AG04450 (cell line): ENCODE measurements around the gene XRN1. TPM values are rescaled to one million over a fixed set of nuclear protein-coding genes. Genes with fewer than 3 reads are reported as not detected.
"Not testable (repeated sequence)": the region's sequence is repeated elsewhere in the genome, so short reads cannot be mapped to it uniquely, and the experiment has no call there.

Experiments used
- CTCF ChIA-PET: fragments of 300-600, 350-600 bp; formaldehyde crosslinking; extraction: SDS; loops from one replicate; lab custom pipeline; 2022; ENCODE audit warnings: antibody characterized with exemption, inconsistent platforms; lab: Charles Lee
- POLR2A ChIA-PET: fragments of 350-600 bp; formaldehyde crosslinking; extraction: SDS; loops from one replicate; lab custom pipeline; 2021; ENCODE audit warnings: antibody characterized with exemption, inconsistent platforms; lab: Yijun Ruan, JAX
- DNase-seq: peaks from one replicate; pipeline ENCODE4 v3.0.0-alpha.2; 2011; ENCODE audit warnings: low read depth, low spot score
- H3K27ac ChIP-seq: one replicate; pipeline ENCODE4 v1.5.1; 2012; ENCODE audit warnings: low read depth, low read length, control low read depth
- H3K27me3 ChIP-seq: one replicate; pipeline ENCODE4 v1.6.0; 2012; ENCODE audit warnings: low read length; ENCODE audit not compliant: control insufficient read depth, insufficient read depth
- H3K4me3 ChIP-seq: 2 replicates; pipeline ENCODE4 v1.5.1; 2011; ENCODE audit warnings: mild to moderate bottlenecking, low read depth, low read length, control low read depth
- H3K9me3 ChIP-seq: 2 replicates; pipeline ENCODE4 v1.5.1; 2012; ENCODE audit warnings: low read length; ENCODE audit not compliant: control insufficient read depth, insufficient read depth
- polyA plus RNA-seq: library from polyadenylated mRNA; depleted of rRNA; stranded (reverse); fragments of >200 nt; gene quantifications from 2 replicates; pipeline ENCODE4 v1.2.3, GENCODE V29; 2011
- TF ChIP-seq, protein P1 (sequence below): IDR thresholded peaks from 2 replicates; pipeline ENCODE4 v1.5.1; 2011; ENCODE audit warnings: low read depth, low read length, control low read depth, inconsistent platforms

The XRN1 gene
- polyA plus RNA-seq, 1 experiment: 36.9 TPM

DNA sequence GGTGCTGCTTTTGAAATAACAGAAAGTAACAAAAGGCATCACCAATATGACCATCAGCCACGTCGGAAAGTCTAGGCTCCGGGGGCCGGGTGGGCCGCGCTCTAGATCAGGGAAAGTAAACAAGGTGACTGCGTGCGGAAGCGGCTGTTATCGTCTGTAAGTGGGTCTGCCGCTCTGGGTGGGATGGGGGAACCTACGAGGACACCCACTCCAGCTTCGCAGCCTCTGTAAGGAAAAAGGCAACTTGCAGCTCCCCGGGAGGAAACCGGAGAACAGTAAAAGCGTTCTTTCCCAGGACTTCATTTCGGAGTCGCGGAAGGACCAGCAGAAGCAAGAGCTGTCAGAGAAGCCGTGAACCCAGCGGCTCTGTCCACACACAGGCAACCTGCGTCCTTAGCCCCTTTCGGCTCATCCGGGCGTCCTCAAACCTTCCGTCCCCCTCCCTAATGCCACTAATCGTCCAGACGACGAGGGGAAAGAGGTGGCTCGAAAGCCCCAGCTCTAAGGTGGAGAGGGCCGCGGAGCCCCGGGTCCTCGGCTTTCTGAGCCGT lies 461 bp downstream of the XRN1 start:
- TF ChIP-seq, protein P1, sequence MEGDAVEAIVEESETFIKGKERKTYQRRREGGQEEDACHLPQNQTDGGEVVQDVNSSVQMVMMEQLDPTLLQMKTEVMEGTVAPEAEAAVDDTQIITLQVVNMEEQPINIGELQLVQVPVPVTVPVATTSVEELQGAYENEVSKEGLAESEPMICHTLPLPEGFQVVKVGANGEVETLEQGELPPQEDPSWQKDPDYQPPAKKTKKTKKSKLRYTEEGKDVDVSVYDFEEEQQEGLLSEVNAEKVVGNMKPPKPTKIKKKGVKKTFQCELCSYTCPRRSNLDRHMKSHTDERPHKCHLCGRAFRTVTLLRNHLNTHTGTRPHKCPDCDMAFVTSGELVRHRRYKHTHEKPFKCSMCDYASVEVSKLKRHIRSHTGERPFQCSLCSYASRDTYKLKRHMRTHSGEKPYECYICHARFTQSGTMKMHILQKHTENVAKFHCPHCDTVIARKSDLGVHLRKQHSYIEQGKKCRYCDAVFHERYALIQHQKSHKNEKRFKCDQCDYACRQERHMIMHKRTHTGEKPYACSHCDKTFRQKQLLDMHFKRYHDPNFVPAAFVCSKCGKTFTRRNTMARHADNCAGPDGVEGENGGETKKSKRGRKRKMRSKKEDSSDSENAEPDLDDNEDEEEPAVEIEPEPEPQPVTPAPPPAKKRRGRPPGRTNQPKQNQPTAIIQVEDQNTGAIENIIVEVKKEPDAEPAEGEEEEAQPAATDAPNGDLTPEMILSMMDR: no peak
- Histone ChIP-seq H3K27ac (peak overlapping the region; percentile 95), H3K27me3 (no peaks in the 10 kb centered on the region), H3K9me3 (peaks cover 3% of the 10 kb centered on the region), H3K4me3 (peak overlapping the region; percentile 97)
- ChIA-PET POLR2A (interaction anchor here (0.6 to 0.7 kb wide), 2 partner anchors 25 to 554 kb away, joined by 3 read pairs; partner anchors contain the start of gene U2SURP), CTCF (no interaction called here)
- no peak for DNase-seq

DNA sequence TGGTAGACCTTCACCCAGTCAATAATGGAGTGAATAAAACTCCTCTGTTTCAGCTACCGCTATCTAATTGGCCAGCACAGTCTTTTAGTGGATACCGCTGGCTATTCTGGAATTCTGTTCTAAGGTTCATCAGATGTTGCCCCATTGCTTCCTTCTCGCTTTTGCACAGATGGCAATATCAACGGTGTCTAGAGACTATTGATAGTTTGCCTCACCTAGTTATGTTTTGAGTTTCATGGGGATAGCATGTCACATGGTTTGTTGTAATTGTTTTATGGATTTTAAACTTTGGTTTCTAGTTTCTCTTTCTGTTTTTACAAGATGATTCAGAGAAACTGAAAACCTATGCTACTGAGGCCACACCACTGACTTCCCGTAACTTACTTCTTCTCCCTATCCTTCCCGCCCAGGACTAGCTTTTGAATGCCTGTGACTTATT lies 2.0 kb downstream of the XRN1 start:
- Histone ChIP-seq H3K27ac (no peak overlapping the region), H3K9me3 (peaks cover 3% of the 10 kb centered on the region), H3K4me3 (peak overlapping the region; percentile 21), H3K27me3 (no peaks in the 10 kb centered on the region)
- no peak for DNase-seq
- ChIA-PET CTCF (no interaction called here), POLR2A (no interaction called here)
- TF ChIP-seq, protein P1: no peak

DNA sequence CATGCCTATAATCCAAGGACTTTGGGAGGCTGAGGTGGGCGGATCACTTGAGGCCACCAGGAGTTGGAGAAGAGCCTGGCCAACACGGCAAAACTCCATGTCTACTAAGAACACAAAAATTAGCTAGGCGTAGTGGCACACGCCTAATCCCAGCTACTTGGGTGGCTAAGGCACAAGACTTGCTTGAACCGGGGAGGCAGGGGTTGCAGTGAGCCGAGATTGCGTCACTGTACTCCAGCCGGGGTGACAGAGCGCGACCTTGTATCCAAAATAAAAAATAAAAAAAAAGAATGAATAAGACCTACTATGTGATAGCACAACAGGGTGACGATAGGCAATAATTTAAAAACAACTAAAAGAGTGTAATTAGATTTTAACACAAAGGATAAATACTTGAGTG lies 3.5 kb downstream of the XRN1 start:
- Histone ChIP-seq H3K4me3 (no peak overlapping the region), H3K27ac (no peak overlapping the region), H3K9me3 (peaks cover 3% of the 10 kb centered on the region), H3K27me3 (no peaks in the 10 kb centered on the region)
- no peak for DNase-seq
- TF ChIP-seq, protein P1: no peak
- ChIA-PET POLR2A (no interaction called here), CTCF (no interaction called here)

DNA sequence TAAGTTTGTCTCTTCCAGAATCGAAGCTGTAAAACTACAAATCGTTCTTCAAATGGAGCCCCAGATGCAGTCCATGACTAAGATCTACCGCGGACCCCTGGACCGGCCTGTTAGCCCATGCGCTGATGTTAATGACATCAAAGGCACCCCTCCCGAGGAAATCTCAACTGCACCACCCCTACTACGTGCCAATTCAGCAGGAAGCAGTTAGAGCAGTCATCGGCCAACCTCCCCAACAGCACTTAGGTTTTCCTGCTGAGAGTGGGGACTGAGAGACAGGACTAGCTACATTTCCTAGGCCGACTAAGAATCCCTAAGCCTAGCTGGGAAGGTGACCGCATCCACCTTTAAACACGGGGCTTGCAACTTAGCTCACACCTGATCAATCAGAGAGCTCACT lies 4.8 kb downstream of the XRN1 start:
- POLR2A ChIA-PET, H3K9me3 ChIP-seq, H3K27ac ChIP-seq, H3K27me3 ChIP-seq, CTCF ChIA-PET, H3K4me3 ChIP-seq, DNase-seq: not testable (repeated sequence)

DNA sequence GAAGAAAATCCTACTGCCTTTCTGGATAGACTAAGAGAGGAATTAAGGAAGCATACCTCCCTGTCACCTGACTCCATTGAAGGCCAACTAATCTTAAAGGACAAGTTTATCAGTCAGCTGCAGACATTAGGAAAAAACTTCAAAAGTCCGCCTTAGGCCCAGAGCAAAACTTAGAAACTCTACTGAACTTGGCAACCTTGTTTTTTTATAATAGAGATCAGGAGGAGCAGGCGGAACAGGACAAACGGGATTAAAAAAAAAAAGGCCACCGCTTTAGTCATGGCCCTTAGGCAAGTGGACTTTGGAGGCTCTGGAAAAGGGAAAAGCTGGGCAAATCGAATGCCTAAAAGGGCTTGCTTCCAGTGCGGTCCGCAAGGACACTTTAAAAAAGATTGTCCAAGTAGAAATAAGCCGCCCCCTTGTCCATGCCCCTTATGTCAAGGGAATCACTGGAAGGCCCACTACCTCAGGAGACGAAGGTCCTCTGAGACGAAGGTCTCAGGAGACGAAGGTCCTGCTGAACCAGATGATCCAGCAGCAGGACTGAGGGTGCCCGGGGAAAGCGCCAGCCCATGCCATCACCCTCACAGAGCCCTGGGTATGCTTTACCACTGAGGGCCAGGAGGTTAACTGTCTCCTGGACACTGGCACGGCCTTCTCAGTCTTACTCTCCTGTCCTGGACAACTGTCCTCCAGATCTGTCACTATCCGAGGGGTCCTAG lies 8.2 kb downstream of the XRN1 start:
- CTCF ChIA-PET, POLR2A ChIA-PET: not testable (repeated sequence)

DNA sequence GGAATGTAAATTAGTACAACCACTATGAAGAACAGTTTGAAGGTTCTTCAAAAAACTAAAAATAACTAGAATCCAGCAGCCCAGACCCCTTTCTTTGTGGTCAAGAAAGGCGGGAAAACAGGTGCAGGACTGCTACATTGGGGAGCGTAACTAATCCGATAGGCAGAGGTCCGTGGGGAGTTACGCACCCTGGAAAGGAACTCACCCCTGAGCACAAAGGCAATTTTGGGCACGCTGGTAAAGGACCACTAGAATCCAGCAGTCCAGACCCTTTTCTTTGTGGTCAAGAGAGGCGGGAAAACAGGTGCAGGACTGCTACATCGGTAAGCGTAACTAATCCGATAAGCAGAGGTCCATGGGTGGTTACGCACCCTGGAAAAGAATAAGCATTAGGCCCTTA lies 9.7 kb downstream of the XRN1 start:
- H3K27ac ChIP-seq, H3K4me3 ChIP-seq, CTCF ChIA-PET, POLR2A ChIA-PET, DNase-seq, H3K27me3 ChIP-seq, H3K9me3 ChIP-seq: not testable (repeated sequence)

More for the DNA sequence above, 8.2 kb downstream of the XRN1 start:
- not testable (repeated sequence) for H3K27ac ChIP-seq, H3K4me3 ChIP-seq, DNase-seq, H3K9me3 ChIP-seq, H3K27me3 ChIP-seq
